ENCODE results near the gene BTNL8. TPM values are rescaled to one million over a fixed set of nuclear protein-coding genes. Genes with fewer than 3 reads are reported as not detected.

The BTNL8 gene
- total and polyA plus RNA-seq, 2 donors (not counting 3 experiments of a cell fraction or from before 2014, with no cell fraction given) = not detected

- peaks cover 16 to 29% of the 10 kb centered on the region in 2 experiments for H3K36me3 ChIP-seq (ENCODE audit: control insufficient read depth in 2 of 2, extremely low read depth in 1 of 2, insufficient read depth in 2 of 2, low read length in 2 of 2)
- no peak overlapping the region for H2AFZ ChIP-seq (ENCODE audit: low read depth, low read length)
- no peaks in the 10 kb centered on the region for H3K9me1 ChIP-seq (replicated peaks; ENCODE audit: control insufficient read depth, extremely low read depth, insufficient read depth, low read length)
- H3K4me1 ChIP-seq (ENCODE audit: control insufficient read depth, extremely low read depth, insufficient read depth, low read length) = peaks cover 6% of the 10 kb centered on the region
- no TSS peak for BruUV-seq (replicated peaks)
- H3K4me2 ChIP-seq (ENCODE audit: insufficient read depth, low read length) = no peak overlapping the region
- H3K4me3 ChIP-seq (replicated peaks in 1 of 3; ENCODE audit: insufficient read depth in 1 of 3, low read depth in 1 of 3, low read length in 3 of 3) = no peak overlapping the region
- POLR2A ChIA-PET = no interaction called here
- H3K9me3 ChIP-seq (replicated peaks; ENCODE audit: control insufficient read depth, insufficient read depth, low read length) = peaks cover 23% of the 10 kb centered on the region
- no peak for DNase-seq (ENCODE audit: low read depth, low spot score)
- dilution Hi-C loops (cut with MboI; ENCODE audit: extremely low pct_ligation_motif_present, low sequenced_read_pairs) = no loop called here
- no peaks in the 10 kb centered on the region for H4K20me1 ChIP-seq (replicated peaks; ENCODE audit: control insufficient read depth, extremely low read depth, insufficient read depth, low read length)
- H3K79me2 ChIP-seq (ENCODE audit: control insufficient read depth, insufficient read depth, low read length) = no peaks in the 10 kb centered on the region
- H3K27ac ChIP-seq (ENCODE audit: insufficient read depth, low read depth, low read length) = no peak overlapping the region
- intact Hi-C loops (cut with micrococcal nuclease) = loop anchor here (1.0 kb wide), 1 partner anchor 7 kb away; the partner anchor contains the start of gene ZFP62
- CTCF ChIA-PET = no interaction called here
- no peak for TF ChIP-seq POLR2A (IDR thresholded peaks at IDR 0.05; ENCODE audit: low read depth, low read length)
- TF ChIP-seq POLR2AphosphoS5 (IDR thresholded peaks at IDR 0.05; ENCODE audit: insufficient read depth, low read depth, low read length) = no peak
- TF ChIP-seq MYC (IDR thresholded peaks at IDR 0.05; ENCODE audit: low read depth, low read length) = no peak
- TF ChIP-seq CTCF (IDR thresholded peaks at IDR 0.05; ENCODE audit: extremely low read depth in 1 of 2, insufficient read depth in 1 of 2, low read depth in 1 of 2, low read length in 2 of 2) = no peak
- no peak for TF ChIP-seq GATA2 (IDR thresholded peaks at IDR 0.05; ENCODE audit: insufficient read depth, insufficient read length, low read depth, low read length)
- no peak overlapping the region for H3K9ac ChIP-seq (replicated peaks; ENCODE audit: extremely low read depth, insufficient read depth, low read length)
- no peaks in the 10 kb centered on the region for H3K27me3 ChIP-seq (ENCODE audit: control insufficient read depth in 2 of 2, insufficient read depth in 2 of 2, low read length in 2 of 2)
- FAIRE-seq = no peak
Observed at GRCh38 chr5:180853848-180854176, 45.1 kb upstream of the BTNL8 start.

- DNase-seq (ENCODE audit: low read depth, low spot score) = no peak
- Histone ChIP-seq H3K79me2 (ENCODE audit: control insufficient read depth, insufficient read depth, low read length) (peaks cover 6% of the 10 kb centered on the region), H2AFZ (ENCODE audit: low read depth, low read length) (no peak overlapping the region), H3K27ac (ENCODE audit: insufficient read depth, low read depth, low read length) (no peak overlapping the region), H3K4me3 (replicated peaks in 1 of 3; ENCODE audit: insufficient read depth in 1 of 3, low read depth in 1 of 3, low read length in 3 of 3) (no peak overlapping the region), H3K27me3 (ENCODE audit: control insufficient read depth in 2 of 2, insufficient read depth in 2 of 2, low read length in 2 of 2) (no peaks in the 10 kb centered on the region), H3K9ac (replicated peaks; ENCODE audit: extremely low read depth, insufficient read depth, low read length) (no peak overlapping the region), H3K9me1 (replicated peaks; ENCODE audit: control insufficient read depth, extremely low read depth, insufficient read depth, low read length) (no peaks in the 10 kb centered on the region), H3K4me2 (ENCODE audit: insufficient read depth, low read length) (no peak overlapping the region), H4K20me1 (replicated peaks; ENCODE audit: control insufficient read depth, extremely low read depth, insufficient read depth, low read length) (no peaks in the 10 kb centered on the region), H3K4me1 (ENCODE audit: control insufficient read depth, extremely low read depth, insufficient read depth, low read length) (peaks cover 6% of the 10 kb centered on the region), H3K9me3 (replicated peaks; ENCODE audit: control insufficient read depth, insufficient read depth, low read length) (no peaks in the 10 kb centered on the region), H3K36me3 (ENCODE audit: control insufficient read depth in 2 of 2, extremely low read depth in 1 of 2, insufficient read depth in 2 of 2, low read length in 2 of 2) (peaks cover 0 to 5% of the 10 kb centered on the region in 2 experiments)
- FAIRE-seq = no peak
- dilution Hi-C loops (cut with MboI; ENCODE audit: extremely low pct_ligation_motif_present, low sequenced_read_pairs) = no loop called here
- TF ChIP-seq EZH2 (IDR thresholded peaks at IDR 0.05; ENCODE audit: borderline replicate concordance, low read depth, low read length, severe bottlenecking) (no peak), POLR2A (IDR thresholded peaks at IDR 0.05; ENCODE audit: low read depth, low read length) (no peak), POLR2AphosphoS5 (IDR thresholded peaks at IDR 0.05; ENCODE audit: insufficient read depth, low read depth, low read length) (no peak), CTCF (IDR thresholded peaks at IDR 0.05; ENCODE audit: extremely low read depth in 1 of 2, insufficient read depth in 1 of 2, low read depth in 1 of 2, low read length in 2 of 2) (no peak), JUN (IDR thresholded peaks at IDR 0.05; ENCODE audit: borderline replicate concordance, insufficient read depth, insufficient read length, low read depth) (no peak)
- ChIA-PET CTCF (no interaction called here), POLR2A (no interaction called here)
- intact Hi-C loops (cut with micrococcal nuclease) = no loop called here
- BruUV-seq (replicated peaks) = no TSS peak
Observed at GRCh38 chr5:180858586-180858985, 40.4 kb upstream of the BTNL8 start.
